ENCODE results near the gene ILF2. TPM values are rescaled to one million over a fixed set of nuclear protein-coding genes. Genes with fewer than 3 reads are reported as not detected.

Gene ILF2
- total and polyA plus RNA-seq, 2 of the 13 experiments (the other 11 are each of a cell fraction or from before 2014, with no cell fraction given) = 292 to 366 TPM

GRCh38 chr1:153627715-153628626, 42.8 kb downstream of the ILF2 start, which contains the start of gene S100A1 (continued):
- 0 out of 2 replicates have a peak, but pooled peaks have one; percentile 24 for TF ChIP-seq ZNF142 (CRISPR knock-in tag; IDR thresholded peaks at IDR 0.05)
- TF ChIP-seq FLYWCH1 (CRISPR knock-in tag; IDR thresholded peaks at IDR 0.05) = no peak
- no peak for TF ChIP-seq CC2D1A (CRISPR knock-in tag; IDR thresholded peaks at IDR 0.05)
- TF ChIP-seq PHF8 (CRISPR knock-in tag; IDR thresholded peaks at IDR 0.05) = peak; percentile 52; the same call in 1 of the 2 replicates
- TF ChIP-seq CSRNP1 (CRISPR knock-in tag; IDR thresholded peaks at IDR 0.05) = 0 out of 2 replicates have a peak, but pooled peaks have one; percentile 50
- TF ChIP-seq ZBTB46 (CRISPR knock-in tag; IDR thresholded peaks at IDR 0.05; ENCODE audit: borderline replicate concordance) = 0 out of 2 replicates have a peak, but pooled peaks have one; percentile 46
- 0 out of 2 replicates have a peak, but pooled peaks have one; percentile 33 for TF ChIP-seq ZNF331 (CRISPR knock-in tag; IDR thresholded peaks at IDR 0.05)
- TF ChIP-seq ZNF597 (CRISPR knock-in tag; IDR thresholded peaks at IDR 0.05) = no peak
- no peak for TF ChIP-seq PAWR (CRISPR knock-in tag; IDR thresholded peaks at IDR 0.05; ENCODE audit: borderline replicate concordance)
- TF ChIP-seq THRA (CRISPR knock-in tag; IDR thresholded peaks at IDR 0.05; ENCODE audit: borderline replicate concordance) = no peak
- peak; percentile 93 for TF ChIP-seq PATZ1 (CRISPR knock-in tag; IDR thresholded peaks at IDR 0.05)
- peak; percentile 89; the same call in 1 of the 2 replicates for TF ChIP-seq ZNF740 (CRISPR knock-in tag; IDR thresholded peaks at IDR 0.05)
